ENCODE measurements around the gene STAT3.

DNA sequence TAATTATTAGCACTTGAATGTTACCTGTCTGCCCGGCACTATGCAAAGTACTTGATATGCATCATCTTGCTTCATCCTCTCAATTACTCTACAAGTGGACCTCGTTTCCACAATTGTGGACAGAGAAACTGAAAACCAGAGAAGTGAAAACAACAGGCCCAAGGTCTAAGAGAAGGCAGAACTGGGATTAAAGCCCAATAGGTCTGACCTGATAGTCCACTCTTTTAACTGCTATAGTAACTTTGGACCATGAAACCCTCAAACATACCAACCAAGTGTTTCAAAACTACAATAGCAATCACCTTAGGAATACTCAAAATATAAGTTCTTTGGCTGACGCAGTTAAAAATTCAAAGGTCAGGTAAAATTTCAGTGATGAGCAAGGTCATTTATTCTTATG is 7.3 kb downstream of the STAT3 start:
- TF ChIP-seq, protein P1, sequence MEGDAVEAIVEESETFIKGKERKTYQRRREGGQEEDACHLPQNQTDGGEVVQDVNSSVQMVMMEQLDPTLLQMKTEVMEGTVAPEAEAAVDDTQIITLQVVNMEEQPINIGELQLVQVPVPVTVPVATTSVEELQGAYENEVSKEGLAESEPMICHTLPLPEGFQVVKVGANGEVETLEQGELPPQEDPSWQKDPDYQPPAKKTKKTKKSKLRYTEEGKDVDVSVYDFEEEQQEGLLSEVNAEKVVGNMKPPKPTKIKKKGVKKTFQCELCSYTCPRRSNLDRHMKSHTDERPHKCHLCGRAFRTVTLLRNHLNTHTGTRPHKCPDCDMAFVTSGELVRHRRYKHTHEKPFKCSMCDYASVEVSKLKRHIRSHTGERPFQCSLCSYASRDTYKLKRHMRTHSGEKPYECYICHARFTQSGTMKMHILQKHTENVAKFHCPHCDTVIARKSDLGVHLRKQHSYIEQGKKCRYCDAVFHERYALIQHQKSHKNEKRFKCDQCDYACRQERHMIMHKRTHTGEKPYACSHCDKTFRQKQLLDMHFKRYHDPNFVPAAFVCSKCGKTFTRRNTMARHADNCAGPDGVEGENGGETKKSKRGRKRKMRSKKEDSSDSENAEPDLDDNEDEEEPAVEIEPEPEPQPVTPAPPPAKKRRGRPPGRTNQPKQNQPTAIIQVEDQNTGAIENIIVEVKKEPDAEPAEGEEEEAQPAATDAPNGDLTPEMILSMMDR (IDR thresholded peaks at IDR 0.05), result no peak
- no peak for TF ChIP-seq POLR2A (IDR thresholded peaks at IDR 0.05)
